Activated CD4-positive, alpha-beta T cell treated with anti-CD3 and anti-CD28 coated beads, Interleukin-2, amount 50 U/mL, for 1 hour (primary cell): ENCODE results near the gene PLXNB1.

Experiments used
- DNase-seq: peaks from one replicate; pipeline ENCODE4 v3.0.0-alpha.2; 2020

PLXNB1 gene

DNA sequence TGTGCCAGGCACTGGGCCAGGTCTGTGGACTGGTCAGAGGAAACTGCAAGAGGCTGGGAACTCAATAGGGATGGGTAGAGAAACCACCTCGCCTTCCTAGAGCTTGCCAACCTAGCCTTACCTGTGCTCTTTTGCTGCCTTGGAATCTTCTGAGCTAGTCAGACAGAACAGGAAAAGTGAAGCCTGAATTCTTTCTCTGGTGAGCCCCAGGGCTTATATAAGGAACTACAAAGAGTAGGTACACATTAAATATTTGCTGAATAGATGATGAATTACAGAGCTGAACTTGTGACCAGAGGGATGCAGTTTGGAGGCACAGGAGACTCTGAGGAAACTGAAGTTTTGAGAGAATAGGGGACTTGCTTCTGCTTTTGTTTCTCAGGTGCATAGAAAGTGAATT is 73.5 kb downstream of the PLXNB1 start:
- no peak for DNase-seq

DNA sequence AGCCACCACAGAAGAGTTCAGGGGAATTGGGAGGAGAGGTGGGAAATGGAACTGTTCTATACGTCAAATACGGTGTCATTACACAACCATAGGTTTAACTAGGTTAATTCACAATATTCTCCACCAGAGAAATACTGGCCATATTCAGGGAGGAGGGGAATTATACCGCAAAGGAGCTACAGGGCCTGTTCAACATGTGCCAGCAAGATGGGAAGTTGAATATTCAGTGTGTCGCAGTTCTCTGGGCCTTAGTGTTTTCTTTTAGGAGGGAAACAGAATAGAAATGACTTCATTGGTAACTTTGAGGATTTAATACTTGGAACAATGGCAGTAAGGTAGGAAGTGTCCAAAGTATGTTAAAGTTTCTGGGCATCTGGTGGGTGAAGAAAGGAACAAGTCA is 75.9 kb downstream of the PLXNB1 start:
- DNase-seq = no peak
